ENCODE data around the gene CCDC102B. TPM values are rescaled to one million over a fixed set of nuclear protein-coding genes. Genes with fewer than 3 reads are reported as not detected.

Gene CCDC102B
- total RNA-seq, 4 donors from 2014 or later: 3.5 to 159 (median 8.8) TPM

- Histone ChIP-seq H3K4me3 (no peak overlapping the region), H3K4me1 (no peaks in the 10 kb centered on the region), H3K9me3 (no peaks in the 10 kb centered on the region), H3K27ac (no peak overlapping the region), H3K27me3 (no peaks in the 10 kb centered on the region), H3K36me3 (no peaks in the 10 kb centered on the region)
- no peak for TF ChIP-seq CTCF (IDR thresholded peaks at IDR 0.05)
- no peak for TF ChIP-seq POLR2A (IDR thresholded peaks at IDR 0.05)
- DNase-seq: no peak
These were observed 57.0 kb downstream of the CCDC102B start for GRCh38 chr18:68854786-68855391.

GRCh38 chr18:68855491-68855890 is 57.6 kb downstream of the CCDC102B start:
- H3K9me3 ChIP-seq: no peaks in the 10 kb centered on the region
- no peaks in the 10 kb centered on the region for H3K4me1 ChIP-seq
- no peak overlapping the region for H3K27ac ChIP-seq
- H3K27me3 ChIP-seq: no peaks in the 10 kb centered on the region
- no peak for TF ChIP-seq CTCF (IDR thresholded peaks at IDR 0.05)
- no peak for DNase-seq
- H3K36me3 ChIP-seq: no peaks in the 10 kb centered on the region
- H3K4me3 ChIP-seq: no peak overlapping the region

- H3K4me3 ChIP-seq: no peak overlapping the region
- H3K36me3 ChIP-seq: no peaks in the 10 kb centered on the region
- no peaks in the 10 kb centered on the region for H3K4me1 ChIP-seq
- H3K9me3 ChIP-seq: no peaks in the 10 kb centered on the region
- TF ChIP-seq CTCF (IDR thresholded peaks at IDR 0.05) (no peak), POLR2A (IDR thresholded peaks at IDR 0.05) (no peak)
- H3K27me3 ChIP-seq: no peaks in the 10 kb centered on the region
- no peak overlapping the region for H3K27ac ChIP-seq
- DNase-seq: no peak
These were observed 63.5 kb downstream of the CCDC102B start for GRCh38 chr18:68861365-68861764.

GRCh38 chr18:68865021-68865420 is 67.1 kb downstream of the CCDC102B start:
- no peaks in the 10 kb centered on the region for H3K4me1 ChIP-seq
- H3K9me3 ChIP-seq: no peaks in the 10 kb centered on the region
- H3K36me3 ChIP-seq: no peaks in the 10 kb centered on the region
- no peak overlapping the region for H3K27ac ChIP-seq
- H3K4me3 ChIP-seq: no peak overlapping the region
- TF ChIP-seq CTCF (IDR thresholded peaks at IDR 0.05) (no peak), POLR2A (IDR thresholded peaks at IDR 0.05) (no peak)
- DNase-seq: no peak
- no peaks in the 10 kb centered on the region for H3K27me3 ChIP-seq

- H3K4me1 ChIP-seq: no peaks in the 10 kb centered on the region
- no peaks in the 10 kb centered on the region for H3K9me3 ChIP-seq
- DNase-seq: no peak
- H3K36me3 ChIP-seq: no peaks in the 10 kb centered on the region
- H3K27ac ChIP-seq: no peak overlapping the region
- no peaks in the 10 kb centered on the region for H3K27me3 ChIP-seq
- TF ChIP-seq CTCF (IDR thresholded peaks at IDR 0.05) (no peak), POLR2A (IDR thresholded peaks at IDR 0.05) (no peak)
- no peak overlapping the region for H3K4me3 ChIP-seq
These were observed 67.6 kb downstream of the CCDC102B start for GRCh38 chr18:68865503-68865902.

GRCh38 chr18:68873003-68873402 is 75.1 kb downstream of the CCDC102B start:
- Histone ChIP-seq H3K27me3 (no peaks in the 10 kb centered on the region), H3K36me3 (no peaks in the 10 kb centered on the region), H3K27ac (no peak overlapping the region), H3K4me1 (no peaks in the 10 kb centered on the region), H3K9me3 (no peaks in the 10 kb centered on the region), H3K4me3 (no peak overlapping the region)
- TF ChIP-seq CTCF (IDR thresholded peaks at IDR 0.05) (no peak), POLR2A (IDR thresholded peaks at IDR 0.05) (no peak)
- no peak for DNase-seq
